GM19452 (cell line): Measurements from ENCODE around the gene MAML3.

Experiments
- ATAC-seq: cut with Tn5 transposase; IDR thresholded peaks from one replicate; pipeline ENCODE4 v1.9.1; 2021; ENCODE audit not compliant: unreplicated experiment

MAML3 gene

GRCh38 chr4:140012688-140013486 lies 141.1 kb downstream of the MAML3 start:
- peak; percentile 74 for ATAC-seq

GRCh38 chr4:140005699-140006098 lies 148.3 kb downstream of the MAML3 start:
- no peak for ATAC-seq

GRCh38 chr4:140004922-140005627 lies 148.9 kb downstream of the MAML3 start:
- no peak for ATAC-seq

GRCh38 chr4:140004549-140004895 lies 149.5 kb downstream of the MAML3 start:
- ATAC-seq = no peak

GRCh38 chr4:140003876-140004548 lies 150.0 kb downstream of the MAML3 start:
- no peak for ATAC-seq

GRCh38 chr4:140000232-140000631 lies 153.8 kb downstream of the MAML3 start:
- ATAC-seq = no peak

- ATAC-seq = no peak
Measured at GRCh38 chr4:139988863-139989765, 164.9 kb downstream of the MAML3 start.

- no peak for ATAC-seq
Measured at GRCh38 chr4:139987502-139987850, 166.5 kb downstream of the MAML3 start.

GRCh38 chr4:139986689-139987501 lies 167.1 kb downstream of the MAML3 start:
- ATAC-seq = no peak

- ATAC-seq = no peak
Measured at GRCh38 chr4:139986106-139986505, 167.9 kb downstream of the MAML3 start.

GRCh38 chr4:139985401-139985800 lies 168.6 kb downstream of the MAML3 start:
- ATAC-seq = no peak

- no peak for ATAC-seq
Measured at GRCh38 chr4:139984471-139984870, 169.5 kb downstream of the MAML3 start.

GRCh38 chr4:139978692-139979091 lies 175.3 kb downstream of the MAML3 start:
- peak; percentile 91 for ATAC-seq

GRCh38 chr4:139977838-139978609 lies 176.0 kb downstream of the MAML3 start:
- ATAC-seq = peak; percentile 41

- no peak for ATAC-seq
Measured at GRCh38 chr4:139975830-139976272, 178.1 kb downstream of the MAML3 start.

- ATAC-seq = no peak
Measured at GRCh38 chr4:139973616-139974015, 180.4 kb downstream of the MAML3 start.

- no peak for ATAC-seq
Measured at GRCh38 chr4:139973015-139973414, 181.0 kb downstream of the MAML3 start.

- no peak for ATAC-seq
Measured at GRCh38 chr4:139972305-139972704, 181.7 kb downstream of the MAML3 start.

- ATAC-seq = no peak
Measured at GRCh38 chr4:139971111-139971510, 182.9 kb downstream of the MAML3 start.
